CD4-positive, alpha-beta T cell treated with Interleukin-15 for 4 hours (primary cell): ENCODE results near the gene PLPPR1.

Experiments
- DNase-seq: peaks from one replicate; pipeline ENCODE4 v3.0.0-alpha.2; 2020; ENCODE audit warnings: low spot score

Gene PLPPR1

DNA sequence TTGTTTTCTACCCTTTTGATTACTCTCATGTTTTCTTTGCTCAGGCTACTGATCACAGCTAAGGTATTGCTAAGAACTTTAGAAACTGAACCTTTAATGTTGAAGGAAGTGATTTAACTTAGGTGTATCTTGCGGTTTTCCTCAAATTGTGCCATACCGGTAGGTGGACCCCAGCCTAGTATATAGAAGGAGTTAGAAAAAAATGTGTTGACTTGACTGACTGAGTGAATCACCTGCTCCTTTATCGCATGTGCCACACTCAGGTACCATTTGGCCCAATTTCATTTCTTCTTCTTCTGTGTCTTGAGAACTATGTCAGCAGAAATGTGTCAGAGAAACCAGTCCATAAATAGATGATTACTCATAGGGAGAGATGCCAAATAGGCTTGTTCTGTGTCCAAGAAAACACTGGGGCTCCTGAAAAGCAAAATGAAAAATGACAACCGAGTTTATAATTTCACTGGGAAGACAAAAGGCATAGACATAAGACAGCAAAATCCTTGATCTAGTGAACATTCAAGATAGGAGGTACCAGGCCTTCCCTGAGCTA, 19.4 kb downstream of the PLPPR1 start:
- DNase-seq = no peak

DNA sequence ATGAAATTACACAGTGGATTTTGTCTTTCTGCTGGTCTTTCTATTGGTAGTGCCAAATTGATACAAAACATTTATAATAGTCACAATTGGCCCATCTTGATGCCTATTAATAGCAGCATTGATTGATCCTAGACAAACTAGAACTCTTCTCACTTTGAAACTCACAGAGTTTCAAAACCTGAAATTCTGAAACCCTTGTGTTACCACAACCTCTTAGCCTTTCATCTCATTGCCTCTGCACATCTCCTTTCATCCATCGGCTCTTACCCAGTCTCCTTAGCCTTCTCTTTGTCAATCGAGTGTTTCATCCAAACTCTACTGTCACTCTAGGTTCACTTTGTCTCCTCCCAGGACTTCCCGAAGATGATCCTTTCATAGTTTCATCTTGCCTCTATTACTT, 22.1 kb downstream of the PLPPR1 start:
- no peak for DNase-seq

DNA sequence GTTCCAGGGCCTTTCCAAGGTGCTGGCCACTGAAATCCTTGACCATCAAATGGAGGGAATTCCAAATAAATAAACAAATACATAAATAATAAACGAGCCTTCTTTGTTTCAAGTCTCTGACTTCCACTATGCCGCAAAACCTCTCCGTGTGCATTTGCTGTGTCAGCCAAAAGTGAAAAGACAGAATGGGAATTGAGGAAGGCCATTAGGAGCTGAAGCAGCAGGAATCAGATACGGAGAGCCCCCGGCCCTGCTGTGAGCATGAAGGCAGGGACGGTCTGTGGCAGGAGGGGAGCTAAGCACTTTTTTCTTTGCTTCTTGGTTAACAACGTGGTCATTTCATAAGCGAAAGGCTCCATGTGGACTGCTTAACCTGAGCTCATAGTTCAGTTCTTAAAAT, 26.1 kb downstream of the PLPPR1 start:
- no peak for DNase-seq

DNA sequence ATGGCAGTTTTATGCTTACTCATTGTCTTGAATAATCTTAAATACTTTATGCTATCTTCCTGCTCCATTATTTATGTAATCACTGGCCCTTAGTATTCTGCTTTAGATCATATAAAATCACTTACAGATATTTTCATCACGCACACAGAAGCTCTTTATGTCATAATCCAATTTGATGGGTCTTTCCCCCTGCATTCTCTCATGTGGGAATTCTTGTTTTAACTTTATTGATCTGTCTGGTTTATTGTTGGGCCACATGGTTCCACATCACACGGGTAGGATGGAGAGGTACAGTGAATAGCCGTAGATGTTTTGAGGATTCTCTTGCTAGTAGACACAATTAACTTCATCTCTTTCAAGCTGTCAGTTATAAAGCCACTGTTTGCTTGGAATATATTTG, 27.0 kb downstream of the PLPPR1 start:
- DNase-seq = no peak

DNA sequence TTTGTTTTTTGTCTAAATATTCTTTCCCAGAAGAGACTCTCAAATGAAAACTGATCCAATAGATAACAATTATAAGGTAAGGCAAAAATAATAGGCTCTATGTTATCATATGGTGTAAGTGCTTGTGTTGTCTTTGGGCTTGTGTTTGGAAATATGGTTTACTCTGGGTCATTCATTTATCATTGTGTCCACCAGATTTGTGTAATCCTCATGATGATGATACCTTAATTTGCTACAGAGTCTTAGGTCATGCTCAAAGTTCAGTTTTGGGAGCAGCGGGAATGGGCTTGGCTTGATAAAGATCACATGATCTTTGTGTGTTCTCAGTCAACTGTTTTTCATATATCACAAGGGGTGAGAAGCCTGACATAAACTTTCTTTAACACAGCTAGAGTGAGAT, 34.2 kb downstream of the PLPPR1 start:
- no peak for DNase-seq

DNA sequence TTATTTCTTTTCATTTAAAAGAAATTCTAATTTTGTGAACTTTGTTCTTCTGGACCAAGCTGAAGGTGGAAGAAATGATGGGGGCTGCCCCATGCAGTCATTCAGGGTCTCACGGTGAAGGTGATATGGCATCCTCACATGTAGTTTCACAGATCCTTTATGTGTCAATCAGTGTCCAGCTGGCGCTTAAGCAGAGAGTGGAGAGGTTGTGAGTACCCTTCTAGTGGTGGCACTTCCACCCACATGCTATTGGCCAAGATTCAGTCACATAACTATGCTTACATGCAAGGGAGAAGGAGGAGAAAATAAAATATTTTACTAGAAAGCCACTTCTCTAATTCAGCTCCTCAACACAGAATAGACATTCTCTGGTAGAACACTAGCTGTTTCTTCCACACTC, 34.7 kb downstream of the PLPPR1 start:
- no peak for DNase-seq

DNA sequence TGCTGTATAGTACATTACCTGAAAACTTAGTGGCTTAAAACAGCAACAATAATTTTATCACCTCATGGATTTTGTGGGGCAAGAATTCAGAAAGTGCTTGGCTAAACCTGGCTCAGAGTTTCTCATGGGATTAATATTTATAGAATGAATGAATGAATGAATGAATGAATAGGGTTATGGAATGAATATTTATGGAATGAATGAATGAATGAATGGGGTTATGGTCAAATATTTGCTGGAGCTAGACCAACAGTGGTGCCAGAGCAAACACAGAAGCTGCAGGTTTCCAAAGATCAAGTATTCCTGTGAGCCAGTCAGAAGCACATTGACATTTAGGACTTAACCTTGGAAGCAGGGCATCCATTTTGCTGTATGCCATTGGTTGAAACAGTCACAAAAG, 35.7 kb downstream of the PLPPR1 start:
- DNase-seq = no peak

DNA sequence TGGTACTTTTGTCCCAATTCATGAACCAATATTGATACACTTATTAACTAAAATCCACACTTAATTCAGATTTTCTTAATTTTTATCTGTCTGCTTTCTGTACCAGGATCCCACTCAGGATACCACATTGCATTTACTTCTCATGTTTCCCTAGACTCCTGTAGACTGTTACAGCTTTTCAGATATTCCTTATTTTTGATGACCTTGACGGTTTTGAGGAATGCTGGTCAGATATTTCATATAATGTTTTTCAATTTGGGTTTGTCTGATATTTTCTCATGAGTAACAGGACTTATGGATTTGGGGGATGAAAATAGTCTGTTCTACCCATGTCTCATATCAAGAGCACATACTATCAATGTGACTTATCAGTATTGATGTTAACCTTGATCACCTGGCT, 37.4 kb downstream of the PLPPR1 start:
- DNase-seq = no peak

DNA sequence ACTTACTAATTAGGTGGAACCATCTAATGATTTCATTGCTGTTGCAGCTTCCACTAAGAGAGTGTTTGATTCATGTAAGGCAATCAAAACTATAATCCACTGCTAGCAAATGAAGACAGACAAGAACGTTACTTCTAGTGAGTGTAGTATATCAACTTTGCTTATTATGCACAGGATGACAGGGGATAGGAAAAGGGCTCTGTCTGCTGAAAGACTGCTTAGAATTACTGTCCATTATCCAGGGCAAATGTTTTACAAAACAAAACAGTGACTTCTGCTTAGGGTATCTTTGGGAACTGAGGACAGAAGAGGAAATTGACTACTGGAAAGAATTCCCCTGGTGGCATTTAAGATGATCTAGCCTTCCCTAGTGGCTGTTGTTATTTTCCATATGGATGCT, 40.2 kb downstream of the PLPPR1 start:
- DNase-seq = no peak

DNA sequence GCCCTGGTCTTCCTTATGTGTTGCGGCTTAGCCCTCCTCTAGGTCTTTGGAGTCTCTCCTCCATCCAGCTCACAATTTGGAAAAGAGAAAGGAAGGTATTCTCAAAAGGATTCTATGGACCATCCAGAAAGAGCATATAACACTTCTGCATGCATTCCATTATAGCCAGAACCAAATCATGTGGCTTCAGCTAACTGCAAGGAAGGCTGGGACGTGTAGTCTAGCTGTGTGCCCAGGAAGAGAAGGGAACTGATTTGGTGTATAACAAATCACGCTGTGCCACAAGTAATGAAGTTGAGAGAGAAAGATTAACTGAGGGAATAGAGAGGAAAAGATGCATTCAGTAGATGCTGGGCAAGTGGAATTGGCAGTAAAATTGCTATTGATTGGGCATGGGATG, 43.7 kb downstream of the PLPPR1 start:
- DNase-seq = no peak

DNA sequence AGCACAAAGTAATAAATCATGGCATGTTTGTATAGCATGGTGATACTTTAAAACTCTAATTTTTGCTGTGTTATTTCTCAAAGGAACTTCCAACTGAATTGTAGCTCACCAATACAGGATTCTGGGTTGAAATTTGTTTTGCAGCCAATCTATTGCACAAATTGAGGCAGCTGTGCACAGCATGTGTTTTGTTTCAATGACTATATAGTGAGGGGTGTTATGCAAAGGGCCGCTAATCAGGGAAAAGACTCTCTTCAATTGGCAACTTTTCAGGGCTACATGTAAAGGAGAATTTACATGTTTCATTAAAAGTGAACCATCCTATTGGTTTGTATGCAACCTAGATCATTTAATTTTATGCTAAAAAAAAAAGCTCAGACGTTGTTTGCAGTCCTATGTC, 44.6 kb downstream of the PLPPR1 start:
- DNase-seq = no peak

DNA sequence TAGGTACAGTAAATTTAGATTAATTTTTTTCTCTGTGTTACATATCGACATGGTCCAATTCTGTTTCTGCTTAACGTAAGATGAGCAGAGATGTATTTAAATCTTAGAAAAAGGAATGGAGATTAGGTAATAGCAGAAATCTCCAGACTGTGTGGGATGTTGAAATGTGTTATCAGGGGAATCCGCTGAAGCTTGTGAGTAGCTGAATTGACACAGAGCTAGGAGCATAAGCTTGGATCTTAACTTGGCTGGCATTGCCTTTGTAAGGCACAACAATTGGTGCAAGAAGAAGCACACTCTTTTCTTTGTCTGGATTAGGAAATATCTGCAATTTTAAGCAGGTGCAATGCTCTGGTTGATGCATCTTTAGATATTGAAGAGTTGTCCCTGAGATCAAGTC, 53.1 kb downstream of the PLPPR1 start:
- DNase-seq = no peak

DNA sequence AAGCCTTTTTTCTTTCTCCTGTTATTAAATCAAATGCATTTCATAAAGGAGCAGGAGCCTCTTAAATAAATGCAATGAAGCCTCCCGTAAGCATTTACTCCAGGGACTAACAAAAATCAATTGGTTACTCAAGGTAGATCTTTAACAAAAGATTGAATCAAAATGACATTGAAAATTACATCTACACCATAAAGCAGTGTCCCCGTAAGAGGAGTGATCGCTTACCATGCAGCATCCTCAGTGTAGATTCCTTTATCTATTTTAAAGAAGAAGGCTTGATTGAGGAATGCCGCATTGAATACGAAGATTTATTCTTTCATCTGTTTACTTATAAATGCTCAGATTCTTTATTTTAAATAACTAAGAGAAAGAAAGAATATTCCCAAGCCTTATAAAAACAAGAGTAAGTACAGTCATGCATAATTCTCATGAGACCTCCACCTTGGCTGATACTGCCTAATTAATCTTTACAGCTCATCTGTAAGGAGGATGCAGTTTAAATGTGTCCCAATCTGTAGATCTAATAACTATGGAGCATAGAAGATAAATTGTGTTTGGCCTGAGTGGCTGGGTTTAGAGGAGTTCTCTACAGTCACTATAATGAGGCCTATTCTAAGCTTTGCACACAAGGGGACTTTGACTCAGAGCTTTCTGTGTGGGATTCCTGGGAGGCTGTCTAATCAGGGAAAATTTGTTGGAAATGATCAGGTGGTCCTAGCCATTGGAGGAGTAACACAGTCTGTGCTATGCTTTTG, 55.1 kb downstream of the PLPPR1 start:
- DNase-seq = no peak

DNA sequence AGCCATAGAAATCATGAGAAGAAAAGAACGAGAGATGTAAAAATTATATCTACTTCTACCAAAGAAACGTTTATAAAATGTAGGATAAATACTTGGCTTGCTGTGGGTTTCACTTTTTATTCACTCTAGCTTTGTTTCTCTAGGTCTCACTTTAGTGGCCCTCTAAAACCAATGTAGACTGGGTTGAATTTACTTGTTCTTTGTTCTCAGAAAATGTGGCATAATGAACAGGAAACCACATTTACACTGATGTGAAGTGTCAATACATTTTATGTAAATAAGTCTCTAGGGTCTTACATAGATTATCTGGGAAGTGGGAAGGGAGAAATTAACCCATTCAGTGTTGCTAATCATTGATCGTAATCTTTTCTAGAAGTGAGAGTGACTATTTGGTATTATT, 58.9 kb downstream of the PLPPR1 start:
- no peak for DNase-seq

DNA sequence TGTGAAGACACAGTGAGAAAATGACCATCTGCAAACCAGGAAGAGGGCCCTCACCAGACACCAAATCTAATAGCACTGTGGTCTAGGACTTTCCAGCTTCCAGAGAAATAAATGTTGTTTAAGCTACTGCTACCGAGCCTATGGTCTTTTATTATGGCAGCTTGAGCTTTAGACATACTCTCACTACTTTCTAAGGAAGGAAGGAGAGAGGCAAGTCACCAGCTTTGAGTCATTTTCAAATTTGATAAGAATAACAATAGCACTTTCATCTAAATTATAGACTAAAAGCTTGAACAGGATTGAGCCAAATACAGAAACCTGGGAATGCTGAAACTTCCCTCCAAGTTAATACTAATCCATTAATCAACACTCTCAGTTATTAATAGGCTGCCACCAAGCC, 64.4 kb downstream of the PLPPR1 start:
- DNase-seq = no peak

DNA sequence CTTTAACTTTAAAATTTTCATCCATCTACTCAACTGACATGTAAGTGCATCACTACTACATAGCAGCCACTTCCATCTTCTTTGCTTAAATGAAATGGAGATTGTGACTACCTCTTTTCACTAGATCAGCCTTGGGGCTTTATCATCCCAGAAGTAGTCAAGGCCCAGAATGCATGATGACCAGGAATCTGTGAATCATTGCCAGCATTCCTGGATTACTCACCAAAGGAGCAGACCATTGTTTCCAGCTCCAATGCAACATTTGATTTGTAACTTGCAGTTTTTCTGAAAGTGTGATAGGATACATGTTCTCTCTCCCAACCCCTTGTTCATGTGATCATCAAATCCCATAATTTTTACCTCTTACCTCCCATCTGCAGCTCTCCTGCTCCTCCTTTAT, 65.1 kb downstream of the PLPPR1 start:
- DNase-seq = no peak

DNA sequence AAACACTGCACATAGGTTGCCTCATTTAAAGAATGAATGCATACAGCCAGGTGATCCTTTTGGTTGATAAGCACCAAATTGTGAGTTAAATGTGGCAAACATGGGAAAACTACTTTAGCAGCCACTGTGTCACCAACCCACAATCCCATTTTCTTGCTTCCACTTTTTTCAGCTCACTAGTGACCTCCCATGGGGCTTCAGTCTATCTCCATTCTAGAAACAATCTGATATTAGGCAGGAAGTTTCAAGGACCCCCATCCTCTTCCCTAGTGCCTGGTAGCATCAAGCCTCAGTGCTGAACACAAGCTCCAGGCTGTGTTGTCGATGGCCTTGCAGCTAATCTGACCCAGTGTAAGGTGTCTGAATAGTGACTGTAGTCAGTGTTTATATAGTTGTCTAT, 66.2 kb downstream of the PLPPR1 start:
- DNase-seq = no peak

DNA sequence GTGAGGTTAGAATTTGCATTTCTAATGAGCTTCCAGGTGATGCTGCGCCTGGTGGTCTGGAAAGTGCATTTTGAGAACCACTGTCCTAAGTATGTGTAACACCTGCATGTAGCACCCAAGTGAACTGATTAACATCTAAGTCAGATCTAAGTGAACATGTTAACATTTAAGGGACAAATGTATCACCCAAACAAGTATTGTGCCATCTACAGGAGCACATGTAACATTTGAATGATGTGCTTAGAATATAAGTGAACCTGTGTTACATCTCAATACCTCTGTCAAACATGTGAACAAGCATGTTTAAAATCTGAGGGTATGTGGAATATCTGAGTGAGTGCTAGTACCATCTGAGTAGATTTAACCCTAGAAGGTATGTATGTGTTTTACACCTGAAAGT, 68.7 kb downstream of the PLPPR1 start:
- no peak for DNase-seq

DNA sequence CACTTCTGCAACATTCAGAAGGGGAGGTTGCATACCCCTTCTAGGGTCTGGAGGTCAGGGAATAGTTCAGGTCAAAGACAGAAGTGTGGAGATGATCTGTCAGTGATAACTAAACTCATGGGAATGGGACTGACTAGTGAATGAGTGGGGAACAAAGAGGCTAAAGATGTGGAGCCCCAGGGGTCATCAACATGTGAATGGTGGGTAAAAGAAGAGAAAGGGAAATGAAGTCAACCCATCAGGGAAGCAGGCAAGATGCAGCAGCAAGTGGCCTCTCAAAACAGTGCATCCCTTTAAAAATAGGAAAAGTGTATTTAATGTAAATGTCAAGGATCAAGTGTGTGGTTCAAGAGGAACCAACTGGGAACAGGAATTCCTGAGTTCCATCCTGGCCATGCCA, 69.9 kb downstream of the PLPPR1 start:
- DNase-seq = no peak

DNA sequence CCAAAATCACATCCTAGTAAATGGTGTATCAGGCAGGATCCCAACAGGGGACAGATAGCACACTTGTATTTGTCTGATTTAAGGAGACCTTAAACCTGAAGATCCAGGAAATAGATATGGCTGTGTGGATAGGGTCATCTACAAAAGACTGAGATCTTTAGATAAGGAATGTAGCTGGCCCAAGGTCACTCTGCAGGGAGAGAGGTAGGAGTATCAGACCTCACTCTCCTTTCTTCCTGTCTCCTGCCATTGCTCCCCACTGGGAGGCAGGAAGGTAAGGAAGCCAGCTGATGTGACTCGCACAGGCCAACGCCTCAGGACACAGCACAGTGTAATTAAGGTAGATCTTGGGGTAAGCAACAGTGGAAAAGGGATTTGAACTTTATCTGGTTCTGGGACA, 85.8 kb downstream of the PLPPR1 start:
- DNase-seq = no peak

DNA sequence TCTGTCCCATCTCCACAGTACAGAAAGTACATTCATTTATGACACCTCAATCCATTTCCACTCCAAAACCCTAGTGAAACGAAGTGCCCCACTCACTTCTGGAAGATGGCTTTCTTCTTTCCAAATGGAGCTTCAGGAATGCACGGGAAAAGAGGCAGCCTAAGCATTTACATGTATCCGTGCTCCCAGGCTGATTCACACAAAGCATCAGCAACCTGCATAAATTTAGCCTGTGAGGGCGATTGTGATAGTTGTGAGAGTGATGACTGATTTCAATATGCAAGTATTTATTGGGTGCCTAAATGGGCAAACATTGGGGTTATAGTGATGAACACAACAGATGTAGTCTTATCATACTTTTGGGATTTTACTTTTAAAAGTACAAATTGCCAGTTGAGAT, 86.6 kb downstream of the PLPPR1 start:
- no peak for DNase-seq

DNA sequence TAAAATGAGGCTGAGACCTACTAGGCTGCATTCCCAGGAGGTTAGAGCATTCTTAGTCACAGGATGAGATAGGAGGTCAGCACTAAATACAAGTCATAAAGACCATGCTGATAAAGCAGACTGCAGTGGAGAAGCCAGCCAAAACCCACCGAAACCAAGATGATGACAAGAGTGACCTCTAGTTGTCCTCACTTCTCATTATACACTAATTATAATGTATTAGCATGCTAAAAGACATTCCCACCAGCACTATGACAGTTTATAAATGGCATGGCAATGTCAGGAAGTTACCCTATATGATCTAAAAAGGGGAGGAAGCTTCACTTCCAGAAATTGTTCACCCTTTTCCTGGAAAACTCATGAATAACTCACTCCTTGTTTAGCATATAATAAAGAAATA, 88.6 kb downstream of the PLPPR1 start:
- no peak for DNase-seq

DNA sequence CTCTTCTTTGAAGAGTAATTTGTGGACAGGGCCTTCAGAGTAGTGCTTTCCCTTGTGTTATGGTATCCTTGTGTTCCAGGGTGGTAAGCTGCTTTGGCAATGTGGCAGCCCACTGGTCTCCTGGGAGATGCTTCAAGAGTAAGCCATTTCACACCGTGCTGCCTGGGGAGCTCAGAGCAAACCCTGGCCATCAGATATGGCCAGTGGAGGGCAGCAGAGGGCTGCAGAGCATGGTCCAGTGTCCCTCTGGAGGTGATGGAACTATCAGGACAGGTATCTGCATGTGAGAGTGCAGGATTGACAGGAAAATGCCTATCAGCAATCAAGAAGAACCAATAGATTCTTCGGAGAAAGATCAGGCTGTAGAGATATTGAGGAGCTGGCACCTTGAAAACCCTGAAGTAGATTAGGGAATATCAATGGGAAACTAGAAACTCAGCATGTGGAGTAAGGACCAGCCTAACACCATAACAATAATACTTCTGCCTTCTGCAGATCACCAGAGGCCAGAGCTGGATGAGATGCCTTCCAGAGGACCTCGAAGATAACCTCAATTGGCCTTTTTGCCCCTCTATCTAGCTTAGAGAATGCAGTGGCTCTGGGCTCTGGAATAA, 90.8 kb downstream of the PLPPR1 start:
- DNase-seq = no peak

DNA sequence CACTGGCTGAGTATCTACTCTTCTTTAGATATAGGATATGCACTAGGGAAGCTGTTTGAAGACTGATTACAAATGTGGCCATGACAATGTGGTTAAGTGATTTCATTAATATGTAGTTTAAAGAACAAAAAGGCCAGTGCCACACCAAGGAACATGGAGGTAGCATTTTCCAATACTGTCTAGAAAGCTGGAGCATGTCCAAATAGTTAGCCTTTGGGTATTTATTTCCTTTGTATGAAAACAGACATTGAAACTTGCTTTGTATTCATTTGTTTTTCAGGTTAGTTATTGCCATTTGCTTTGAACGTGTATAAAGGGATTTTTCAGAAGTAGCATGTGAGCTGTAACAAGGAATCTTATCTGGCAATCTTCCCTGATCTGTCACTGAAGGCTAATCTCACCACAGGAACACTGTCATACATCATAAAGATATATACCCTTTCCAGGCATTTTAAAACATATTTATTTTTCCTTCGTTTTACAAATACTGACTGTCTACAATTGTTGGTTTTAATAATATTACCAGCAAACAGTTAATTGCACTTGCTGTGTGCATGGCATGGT, 93.4 kb downstream of the PLPPR1 start:
- no peak for DNase-seq
